K562 (cell line): Measurements from ENCODE around the gene CCNY. TPM values are rescaled to one million over a fixed set of nuclear protein-coding genes. Genes with fewer than 3 reads are reported as not detected.

Experiments used
- BRD4 ChIP-seq: fragments of 200-600 bp; sonication (generic); IDR thresholded peaks from 2 replicates; pipeline ENCODE4 v1.6.1; 2017; ENCODE audit warnings: inconsistent platforms
- CEBPZ ChIP-seq: fragments of 150-350 bp; IDR thresholded peaks from 2 replicates; pipeline ENCODE4 v1.6.1; 2014; ENCODE audit warnings: low read depth, mild to moderate bottlenecking, low read length, borderline replicate concordance
- DPF2 ChIP-seq: fragments of 450-650 bp; IDR thresholded peaks from 2 replicates; pipeline ENCODE4 v1.6.1; 2016
- EP300 ChIP-seq: IDR thresholded peaks from 2 replicates; pipeline ENCODE4 v1.6.1; 2012; ENCODE audit warnings: low read length, improper control_type of control experiment
- EWSR1 ChIP-seq: fragments of 450-650 bp; IDR thresholded peaks from 2 replicates; pipeline ENCODE4 v1.6.1; 2018; ENCODE audit warnings: borderline replicate concordance, mild to moderate bottlenecking, low read depth, moderate library complexity; ENCODE audit not compliant: partially characterized antibody
- FOXM1 ChIP-seq, 2 experiments: fragments of 450-650 bp in 1 of 2; sonication (generic) in 1 of 2; formaldehyde crosslinking in 1 of 2; IDR thresholded peaks; 2 replicates each; pipeline versions ENCODE4 v1.6.1 to v1.9.0; 2017 to 2022; ENCODE audit warnings: low read depth in 2 of 2, mild to moderate bottlenecking in 2 of 2, missing genetic modification reagents in 1 of 2, moderate library complexity in 1 of 2
- HLTF ChIP-seq: fragments of 450-650 bp; IDR thresholded peaks from 2 replicates; pipeline ENCODE4 v1.6.1; 2016
- JUNB ChIP-seq: fragments of 450-650 bp; formaldehyde crosslinking; conservative IDR thresholded peaks from 2 replicates; pipeline ENCODE4 v1.4.0; 2020; ENCODE audit warnings: mild to moderate bottlenecking
- MCM3 ChIP-seq: fragments of 450-650 bp; IDR thresholded peaks from 2 replicates; pipeline ENCODE4 v1.6.1; 2016
- MTA2 ChIP-seq: fragments of 450-650 bp; IDR thresholded peaks from 2 replicates; pipeline ENCODE4 v1.6.1; 2016; ENCODE audit warnings: low read depth
- MYNN ChIP-seq, 2 experiments: sonication (generic); formaldehyde crosslinking in 1 of 2; IDR thresholded peaks; 2 replicates each; pipeline versions ENCODE4 v1.5.0 to v1.6.1; 2016 to 2020; ENCODE audit warnings: antibody characterized with exemption in 1 of 2, missing genetic modification reagents in 1 of 2
- NCOA1 ChIP-seq: fragments of 450-650 bp; IDR thresholded peaks from 2 replicates; pipeline ENCODE4 v1.6.1; 2016; ENCODE audit warnings: low read depth
- POLR2A ChIP-seq: fragments of 450-650 bp; conservative IDR thresholded peaks from 2 replicates; pipeline ENCODE4 v1.6.1; 2016
- RBM17 ChIP-seq: fragments of 200-400 bp; formaldehyde crosslinking; IDR thresholded peaks from 2 replicates; pipeline ENCODE4 v1.6.1; 2017; ENCODE audit warnings: low read depth, mild to moderate bottlenecking, low read length, borderline replicate concordance
- TFE3 ChIP-seq: fragments of 450-650 bp; formaldehyde crosslinking; IDR thresholded peaks from 2 replicates; pipeline ENCODE4 v1.4.0; 2020; ENCODE audit warnings: mild to moderate bottlenecking, mixed read lengths
- ZBTB33 ChIP-seq: sonication (generic); formaldehyde crosslinking; IDR thresholded peaks from 2 replicates; pipeline ENCODE4 v1.8.1; 2023; ENCODE audit warnings: mild to moderate bottlenecking, missing genetic modification reagents
- ZC3H4 ChIP-seq: sonication (generic); formaldehyde crosslinking; IDR thresholded peaks from 2 replicates; pipeline ENCODE4 v1.9.0; 2021; ENCODE audit warnings: missing genetic modification reagents, borderline replicate concordance
- ZEB2 ChIP-seq: fragments of 450-650 bp; IDR thresholded peaks from 2 replicates; pipeline ENCODE4 v1.6.1; 2016
- ZNF274 ChIP-seq: IDR thresholded peaks from 2 replicates; pipeline ENCODE4 v1.6.1; 2011; ENCODE audit warnings: low read depth, mild to moderate bottlenecking, low read length, moderate library complexity, borderline replicate concordance
- ZNF644 ChIP-seq: fragments of 200-800 bp; sonication (Bioruptor generic); IDR thresholded peaks from 2 replicates; pipeline ENCODE4 v1.6.1; 2016; ENCODE audit warnings: low read depth, missing genetic modification characterization, missing compliant biosample characterization
- polyA plus RNA-seq, 8 experiments: library from polyadenylated mRNA; depleted of rRNA in 4 of 8; stranded (reverse) in 5 of 8; unstranded in 3 of 8; fragments of >200 nt; fragmentation: Nextera tagmentation in 2 of 8; fragmentation: Illumina TruSeq in 1 of 8; extraction: Ambion mirVana in 2 of 8; extraction: Trizol in 1 of 8; gene quantifications; 2 replicates each; pipeline versions ENCODE4 v1.2.1 to v1.2.3, GENCODE V29; 2011 to 2014; ENCODE audit warnings: inconsistent platforms in 1 of 8, missing spikeins in 1 of 8
- total RNA-seq, 7 experiments: library from RNA; depleted of rRNA in 6 of 7; stranded (reverse); fragments of >200 nt in 6 of 7; fragmentation: Illumina TruSeq in 2 of 7; extraction: Trizol in 2 of 7; gene quantifications; 2 replicates each; pipeline versions ENCODE4 v1.2.1 to v1.2.3, GENCODE V29; 2011 to 2021; ENCODE audit warnings: low replicate concordance in 1 of 7
- TF ChIP-seq, protein P1 (sequence below): sonication (generic); formaldehyde crosslinking; IDR thresholded peaks from 2 replicates; pipeline ENCODE4 v1.8.0; 2023; ENCODE audit warnings: mild to moderate bottlenecking, missing genetic modification reagents

CCNY gene
- total and polyA plus RNA-seq, 9 of the 15 experiments (the other 6 are each of a cell fraction or from before 2014, with no cell fraction given), result 8.4 to 109 (median 38.6) TPM

- TF ChIP-seq ZBTB33 (no peak), ZNF274 (no peak), JUNB (CRISPR knock-in tag) (no peak), NCOA1 (no peak), HLTF (no peak), TFE3 (no peak), EWSR1 (no peak), MTA2 (no peak), FOXM1 (IDR thresholded peaks at IDR 0.05; ENCODE audit: low read depth) (peak; percentile 53; the same call in 1 of the 2 replicates), FOXM1 (CRISPR knock-in tag; IDR thresholded peaks at IDR 0.05; ENCODE audit: low read depth) (no peak), EP300 (peak; percentile 67), MCM3 (no peak), RBM17 (no peak), ZNF644 (tag) (no peak), BRD4 (no peak), MYNN (IDR thresholded peaks at IDR 0.05) (no peak), MYNN (CRISPR knock-in tag; IDR thresholded peaks at IDR 0.05) (no peak), ZEB2 (no peak), CEBPZ (no peak), DPF2 (peak; percentile 61; the same call in 1 of the 2 replicates), POLR2A (no peak), ZC3H4 (CRISPR knock-in tag) (no peak)
- TF ChIP-seq, protein P1, sequence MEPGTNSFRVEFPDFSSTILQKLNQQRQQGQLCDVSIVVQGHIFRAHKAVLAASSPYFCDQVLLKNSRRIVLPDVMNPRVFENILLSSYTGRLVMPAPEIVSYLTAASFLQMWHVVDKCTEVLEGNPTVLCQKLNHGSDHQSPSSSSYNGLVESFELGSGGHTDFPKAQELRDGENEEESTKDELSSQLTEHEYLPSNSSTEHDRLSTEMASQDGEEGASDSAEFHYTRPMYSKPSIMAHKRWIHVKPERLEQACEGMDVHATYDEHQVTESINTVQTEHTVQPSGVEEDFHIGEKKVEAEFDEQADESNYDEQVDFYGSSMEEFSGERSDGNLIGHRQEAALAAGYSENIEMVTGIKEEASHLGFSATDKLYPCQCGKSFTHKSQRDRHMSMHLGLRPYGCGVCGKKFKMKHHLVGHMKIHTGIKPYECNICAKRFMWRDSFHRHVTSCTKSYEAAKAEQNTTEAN, result no peak
Measured at GRCh38 chr10:35540296-35541164, 204.2 kb downstream of the CCNY start (continued).
